Measurements from ENCODE around the gene FGF14.

The FGF14 gene

DNA sequence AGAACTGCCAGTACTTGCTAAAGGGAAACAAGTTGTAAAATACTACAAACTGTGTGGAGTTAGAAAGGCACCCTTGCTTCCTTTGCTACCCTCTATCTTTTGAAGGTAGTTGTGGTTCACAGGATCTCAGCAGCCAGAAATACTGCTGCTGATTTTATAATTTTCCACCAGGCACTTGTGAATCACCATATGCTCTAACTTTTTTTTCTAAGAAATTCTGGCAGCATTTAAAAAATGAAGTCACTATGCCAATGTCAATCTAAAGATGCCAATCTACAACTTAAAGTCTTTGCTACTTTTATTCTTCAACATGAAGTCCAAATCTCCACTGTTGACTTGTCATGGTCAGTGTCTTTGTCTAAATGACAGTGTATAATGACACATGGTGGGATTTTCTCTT, 621.6 kb downstream of the FGF14 start:
- Histone ChIP-seq H3K4me1 (ENCODE audit: control insufficient read depth, insufficient read depth, low read length) (no peaks in the 10 kb centered on the region), H3K36me3 (ENCODE audit: control insufficient read depth in 2 of 2, insufficient read depth in 1 of 2, low read length in 2 of 2) (no peaks in the 10 kb centered on the region), H3K9me3 (ENCODE audit: control insufficient read depth, insufficient read depth, low read depth, low read length) (no peaks in the 10 kb centered on the region), H3K4me3 (ENCODE audit: low read depth, low read length) (no peak overlapping the region), H3K27ac (ENCODE audit: extremely low read depth, low read depth, low read length) (no peak overlapping the region)
- POLR2A ChIA-PET = no interaction called here
- CTCF ChIA-PET = no interaction called here
- no peak for TF ChIP-seq GLI2 (tag by site-specific recombination; IDR thresholded peaks at IDR 0.05; ENCODE audit: borderline replicate concordance, low read depth)
- no peak for TF ChIP-seq ZNF221 (tag by site-specific recombination; IDR thresholded peaks at IDR 0.05; ENCODE audit: borderline replicate concordance)
- no peak for TF ChIP-seq ZBTB11 (tag by site-specific recombination; conservative IDR thresholded peaks at IDR 0.05; ENCODE audit: low read depth)
- no peak for TF ChIP-seq ZNF544 (tag by site-specific recombination; IDR thresholded peaks at IDR 0.05)
- no peak for TF ChIP-seq ZNF266 (tag by site-specific recombination; IDR thresholded peaks at IDR 0.05; ENCODE audit: low read depth)
- TF ChIP-seq REPIN1 (tag by site-specific recombination; IDR thresholded peaks at IDR 0.05; ENCODE audit: low read depth) = no peak
- no peak for TF ChIP-seq ZFHX2 (tag by site-specific recombination; conservative IDR thresholded peaks at IDR 0.05)
- TF ChIP-seq, protein P1, sequence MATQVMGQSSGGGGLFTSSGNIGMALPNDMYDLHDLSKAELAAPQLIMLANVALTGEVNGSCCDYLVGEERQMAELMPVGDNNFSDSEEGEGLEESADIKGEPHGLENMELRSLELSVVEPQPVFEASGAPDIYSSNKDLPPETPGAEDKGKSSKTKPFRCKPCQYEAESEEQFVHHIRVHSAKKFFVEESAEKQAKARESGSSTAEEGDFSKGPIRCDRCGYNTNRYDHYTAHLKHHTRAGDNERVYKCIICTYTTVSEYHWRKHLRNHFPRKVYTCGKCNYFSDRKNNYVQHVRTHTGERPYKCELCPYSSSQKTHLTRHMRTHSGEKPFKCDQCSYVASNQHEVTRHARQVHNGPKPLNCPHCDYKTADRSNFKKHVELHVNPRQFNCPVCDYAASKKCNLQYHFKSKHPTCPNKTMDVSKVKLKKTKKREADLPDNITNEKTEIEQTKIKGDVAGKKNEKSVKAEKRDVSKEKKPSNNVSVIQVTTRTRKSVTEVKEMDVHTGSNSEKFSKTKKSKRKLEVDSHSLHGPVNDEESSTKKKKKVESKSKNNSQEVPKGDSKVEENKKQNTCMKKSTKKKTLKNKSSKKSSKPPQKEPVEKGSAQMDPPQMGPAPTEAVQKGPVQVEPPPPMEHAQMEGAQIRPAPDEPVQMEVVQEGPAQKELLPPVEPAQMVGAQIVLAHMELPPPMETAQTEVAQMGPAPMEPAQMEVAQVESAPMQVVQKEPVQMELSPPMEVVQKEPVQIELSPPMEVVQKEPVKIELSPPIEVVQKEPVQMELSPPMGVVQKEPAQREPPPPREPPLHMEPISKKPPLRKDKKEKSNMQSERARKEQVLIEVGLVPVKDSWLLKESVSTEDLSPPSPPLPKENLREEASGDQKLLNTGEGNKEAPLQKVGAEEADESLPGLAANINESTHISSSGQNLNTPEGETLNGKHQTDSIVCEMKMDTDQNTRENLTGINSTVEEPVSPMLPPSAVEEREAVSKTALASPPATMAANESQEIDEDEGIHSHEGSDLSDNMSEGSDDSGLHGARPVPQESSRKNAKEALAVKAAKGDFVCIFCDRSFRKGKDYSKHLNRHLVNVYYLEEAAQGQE (tag by site-specific recombination; IDR thresholded peaks at IDR 0.05) = no peak
- no peak for TF ChIP-seq HOXD13 (CRISPR knock-in tag; IDR thresholded peaks at IDR 0.05; ENCODE audit: borderline replicate concordance)
- no peak for TF ChIP-seq TCF7L2 (IDR thresholded peaks at IDR 0.05; ENCODE audit: borderline replicate concordance, low read depth, low read length)
- no peak for TF ChIP-seq KLF9 (tag by site-specific recombination; IDR thresholded peaks at IDR 0.05; ENCODE audit: low read depth)
- TF ChIP-seq BCL11A (tag by site-specific recombination; IDR thresholded peaks at IDR 0.05; ENCODE audit: low read depth) = no peak
- TF ChIP-seq ZNF24 (tag by site-specific recombination; IDR thresholded peaks at IDR 0.05) = no peak
- TF ChIP-seq ZNF677 (tag by site-specific recombination; IDR thresholded peaks at IDR 0.05) = no peak
- no peak for TF ChIP-seq ZNF169 (tag by site-specific recombination; IDR thresholded peaks at IDR 0.05)

GRCh38 chr13:101779147-101779546, 622.7 kb downstream of the FGF14 start:
- no peaks in the 10 kb centered on the region for H3K4me1 ChIP-seq (ENCODE audit: control insufficient read depth, insufficient read depth, low read length)
- no peaks in the 10 kb centered on the region for H3K9me3 ChIP-seq (ENCODE audit: control insufficient read depth, insufficient read depth, low read depth, low read length)
- ChIA-PET POLR2A (no interaction called here), CTCF (no interaction called here)
- no peaks in the 10 kb centered on the region for H3K36me3 ChIP-seq (ENCODE audit: control insufficient read depth in 2 of 2, insufficient read depth in 1 of 2, low read length in 2 of 2)
- no peak overlapping the region for H3K27ac ChIP-seq (ENCODE audit: extremely low read depth, low read depth, low read length)
- no peak overlapping the region for H3K4me3 ChIP-seq (ENCODE audit: low read depth, low read length)
- no peak for TF ChIP-seq ZNF211 (tag by site-specific recombination; IDR thresholded peaks at IDR 0.05; ENCODE audit: low read depth)
- TF ChIP-seq ZBTB21 (tag by site-specific recombination; IDR thresholded peaks at IDR 0.05) = no peak
- TF ChIP-seq KLF8 (tag by site-specific recombination; IDR thresholded peaks at IDR 0.05) = no peak
- no peak for TF ChIP-seq ZNF510 (tag by site-specific recombination; IDR thresholded peaks at IDR 0.05; ENCODE audit: insufficient replicate concordance)
- no peak for TF ChIP-seq SALL2 (tag by site-specific recombination; IDR thresholded peaks at IDR 0.05; ENCODE audit: borderline replicate concordance)
- TF ChIP-seq, protein P2, sequence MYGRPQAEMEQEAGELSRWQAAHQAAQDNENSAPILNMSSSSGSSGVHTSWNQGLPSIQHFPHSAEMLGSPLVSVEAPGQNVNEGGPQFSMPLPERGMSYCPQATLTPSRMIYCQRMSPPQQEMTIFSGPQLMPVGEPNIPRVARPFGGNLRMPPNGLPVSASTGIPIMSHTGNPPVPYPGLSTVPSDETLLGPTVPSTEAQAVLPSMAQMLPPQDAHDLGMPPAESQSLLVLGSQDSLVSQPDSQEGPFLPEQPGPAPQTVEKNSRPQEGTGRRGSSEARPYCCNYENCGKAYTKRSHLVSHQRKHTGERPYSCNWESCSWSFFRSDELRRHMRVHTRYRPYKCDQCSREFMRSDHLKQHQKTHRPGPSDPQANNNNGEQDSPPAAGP (tag by site-specific recombination; IDR thresholded peaks at IDR 0.05) = no peak
- TF ChIP-seq, protein P3, sequence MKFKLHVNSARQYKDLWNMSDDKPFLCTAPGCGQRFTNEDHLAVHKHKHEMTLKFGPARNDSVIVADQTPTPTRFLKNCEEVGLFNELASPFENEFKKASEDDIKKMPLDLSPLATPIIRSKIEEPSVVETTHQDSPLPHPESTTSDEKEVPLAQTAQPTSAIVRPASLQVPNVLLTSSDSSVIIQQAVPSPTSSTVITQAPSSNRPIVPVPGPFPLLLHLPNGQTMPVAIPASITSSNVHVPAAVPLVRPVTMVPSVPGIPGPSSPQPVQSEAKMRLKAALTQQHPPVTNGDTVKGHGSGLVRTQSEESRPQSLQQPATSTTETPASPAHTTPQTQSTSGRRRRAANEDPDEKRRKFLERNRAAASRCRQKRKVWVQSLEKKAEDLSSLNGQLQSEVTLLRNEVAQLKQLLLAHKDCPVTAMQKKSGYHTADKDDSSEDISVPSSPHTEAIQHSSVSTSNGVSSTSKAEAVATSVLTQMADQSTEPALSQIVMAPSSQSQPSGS (tag by site-specific recombination; IDR thresholded peaks at IDR 0.05; ENCODE audit: low read depth) = no peak
- no peak for TF ChIP-seq KLF1 (tag by site-specific recombination; IDR thresholded peaks at IDR 0.05)
- no peak for TF ChIP-seq ZNF266 (tag by site-specific recombination; IDR thresholded peaks at IDR 0.05; ENCODE audit: low read depth)
- TF ChIP-seq ZNF24 (tag by site-specific recombination; IDR thresholded peaks at IDR 0.05) = no peak
- no peak for TF ChIP-seq ZNF341 (tag by site-specific recombination; IDR thresholded peaks at IDR 0.05; ENCODE audit: low read depth)
- TF ChIP-seq SP7 (tag by site-specific recombination; IDR thresholded peaks at IDR 0.05) = no peak
- TF ChIP-seq ZNF138 (tag by site-specific recombination; IDR thresholded peaks at IDR 0.05; ENCODE audit: borderline replicate concordance) = no peak
- no peak for TF ChIP-seq ZNF747 (tag by site-specific recombination; IDR thresholded peaks at IDR 0.05)
